Epithelial cell of proximal tubule (primary cell): Measurements from ENCODE around the gene AKR1C8. TPM values are rescaled to one million over a fixed set of nuclear protein-coding genes. Genes with fewer than 3 reads are reported as not detected.
"Not testable (repeated sequence)": the region's sequence is repeated elsewhere in the genome, so short reads cannot be mapped to it uniquely, and the experiment has no call there.

Experiments
- DNase-seq: peaks from one replicate; pipeline ENCODE4 v3.0.0-alpha.2; 2011; ENCODE audit warnings: low read depth
- H3K4me3 ChIP-seq: 2 replicates; pipeline ENCODE4 v1.5.1; 2011; ENCODE audit warnings: low read depth, mild to moderate bottlenecking, low read length
- CTCF ChIP-seq: conservative IDR thresholded peaks from 2 replicates; pipeline ENCODE4 v1.5.1; 2012; ENCODE audit warnings: low read depth, mild to moderate bottlenecking, low read length
- total RNA-seq: library from RNA; depleted of rRNA; stranded (reverse); fragments of >200 nt; gene quantifications from 2 replicates; pipeline ENCODE4 v1.2.3, GENCODE V29; 2015

Gene AKR1C8
- not detected in 2 replicates for total RNA-seq

GRCh38 chr10:5184987-5185775 is at the start of gene AKR1C8:
AKR1C8 (minus strand) TSS chr10:5185150; CDS start chr10:5185104, 46 bp downstream.
- TF ChIP-seq CTCF, result no peak
- DNase-seq, result no peak
- no peak within 1 kb of the TSS for H3K4me3 ChIP-seq

GRCh38 chr10:5234106-5234860 is 49.3 kb upstream of the AKR1C8 start:
- no peak for TF ChIP-seq CTCF
- DNase-seq, result no peak
- H3K4me3 ChIP-seq, result no peak overlapping the region

DNA sequence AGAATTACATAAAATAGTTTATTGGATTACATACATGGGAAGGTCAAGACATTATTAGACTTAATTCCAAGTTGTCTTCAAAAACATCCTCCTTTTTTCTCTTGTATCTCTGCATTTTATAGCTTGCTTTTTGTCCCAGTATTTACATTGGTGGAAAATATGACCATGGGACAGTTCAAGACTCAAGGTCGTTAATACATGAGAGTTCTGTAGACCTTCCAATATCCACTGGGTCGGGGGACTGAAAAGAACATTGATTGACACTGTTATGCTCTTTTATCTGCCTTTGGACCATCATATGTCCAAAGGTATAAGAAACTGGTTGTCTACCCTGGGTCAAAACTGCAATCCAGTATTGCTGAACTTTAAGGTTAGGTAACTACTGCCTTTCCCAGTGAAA is 48.4 kb upstream of the AKR1C8 start:
- DNase-seq, result no peak
- no peak overlapping the region for H3K4me3 ChIP-seq
- TF ChIP-seq CTCF, result no peak

GRCh38 chr10:5229019-5229418 is 44.1 kb upstream of the AKR1C8 start:
- no peak overlapping the region for H3K4me3 ChIP-seq
- no peak for DNase-seq
- no peak for TF ChIP-seq CTCF

DNA sequence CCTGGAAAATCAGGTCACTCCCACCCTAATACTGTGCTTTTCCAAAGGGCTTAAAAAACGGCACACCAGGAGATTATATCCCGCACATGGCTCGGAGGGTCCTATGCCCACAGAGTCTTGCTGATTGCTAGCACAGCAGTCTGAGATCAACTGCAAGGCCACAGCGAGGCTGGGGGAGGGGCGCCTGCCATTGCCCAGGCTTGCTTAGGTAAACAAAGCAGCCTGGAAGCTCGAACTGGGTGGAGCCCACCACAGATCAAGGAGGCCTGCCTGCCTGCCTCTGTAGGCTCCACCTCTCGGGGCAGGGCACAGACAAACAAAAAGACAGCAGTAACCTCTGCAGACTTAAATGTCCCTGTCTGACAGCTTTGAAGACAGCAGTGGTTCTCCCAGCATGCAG is 38.0 kb upstream of the AKR1C8 start:
- DNase-seq, result not testable (repeated sequence)

DNA sequence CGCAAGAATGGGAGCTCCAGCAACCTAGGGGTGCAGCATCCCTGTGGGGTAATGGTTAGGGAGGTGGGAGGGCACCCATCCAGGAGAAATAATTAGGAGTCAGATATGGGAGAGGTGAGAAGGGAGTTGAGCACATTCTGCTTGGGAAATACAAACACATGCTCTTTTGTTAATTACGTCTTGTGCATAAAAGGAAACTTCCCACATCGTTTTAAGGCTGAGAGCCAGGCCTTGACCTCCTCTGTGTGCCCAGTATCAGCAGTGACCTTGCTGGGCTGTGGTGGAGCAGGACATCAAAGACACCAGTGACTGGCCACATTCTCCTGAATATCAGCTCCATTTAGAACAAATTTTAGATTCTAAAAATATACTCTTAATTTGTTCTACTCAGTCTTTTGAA is 34.3 kb upstream of the AKR1C8 start:
- TF ChIP-seq CTCF, result no peak
- DNase-seq, result no peak
- no peak overlapping the region for H3K4me3 ChIP-seq

More for the DNA sequence above, 38.0 kb upstream of the AKR1C8 start:
- H3K4me3 ChIP-seq, result not testable (repeated sequence)

DNA sequence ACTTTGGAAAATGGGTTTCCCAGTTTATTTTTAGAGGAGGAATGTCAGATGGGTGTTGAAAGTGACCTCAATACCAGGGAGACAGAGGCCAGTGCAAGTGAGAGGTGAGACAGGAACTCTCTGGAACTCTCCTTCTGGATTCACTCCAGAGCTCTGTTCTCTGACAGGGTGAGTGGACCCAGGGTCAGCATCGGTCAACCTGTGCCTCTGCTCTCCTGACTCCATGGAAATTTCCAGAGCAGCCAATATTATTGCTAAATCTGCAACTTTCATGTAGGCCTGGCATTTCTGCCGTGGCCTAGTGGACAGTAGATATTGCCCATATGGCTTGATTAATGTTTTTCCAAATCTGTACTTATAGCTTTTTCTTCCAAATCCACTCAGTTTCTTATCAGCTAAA is 31.9 kb upstream of the AKR1C8 start:
- no peak for TF ChIP-seq CTCF
- H3K4me3 ChIP-seq, result no peak overlapping the region
- DNase-seq, result no peak
